Liver (tissue), 3 donors: ENCODE measurements around the gene IL1R2.

ENCODE experiments used
- CTCF ChIP-seq: fragments of 150-350 bp; IDR thresholded peaks from 2 replicates; pipeline ENCODE4 v1.5.1; 2017; ENCODE audit warnings: improper control_type of control experiment, low read depth, low read length; ENCODE audit not compliant: missing input control
- EGR1 ChIP-seq, 2 donors: IDR thresholded peaks; 2 replicates each; pipeline ENCODE4 v1.6.1; 2016 to 2018; ENCODE audit warnings: antibody characterized with exemption in 2 of 2, low read depth in 2 of 2
- HNF4G ChIP-seq: IDR thresholded peaks from 2 replicates; pipeline ENCODE4 v1.6.1; 2016; ENCODE audit warnings: antibody characterized with exemption
- RAD21 ChIP-seq, 2 donors: IDR thresholded peaks; 2 replicates each; pipeline ENCODE4 v1.6.1; 2016; ENCODE audit warnings: antibody characterized with exemption in 2 of 2, mild to moderate bottlenecking in 2 of 2
- SP1 ChIP-seq: IDR thresholded peaks from 2 replicates; pipeline ENCODE4 v1.6.1; 2018; ENCODE audit warnings: antibody characterized with exemption, mild to moderate bottlenecking
- TAF1 ChIP-seq: conservative IDR thresholded peaks from 2 replicates; pipeline ENCODE4 v1.6.1; 2016; ENCODE audit warnings: antibody characterized with exemption, mild to moderate bottlenecking
- YY1 ChIP-seq: IDR thresholded peaks from 2 replicates; pipeline ENCODE4 v1.6.1; 2016; ENCODE audit warnings: antibody characterized with exemption, mild to moderate bottlenecking
- ZBTB33 ChIP-seq: IDR thresholded peaks from 2 replicates; pipeline ENCODE4 v1.6.1; 2016; ENCODE audit warnings: antibody characterized with exemption
- donor health status: healthy.
- donor health status: healthy.

- TF ChIP-seq HNF4G (no peak), CTCF (no peak), TAF1 (no peak), ZBTB33 (no peak), RAD21 (IDR thresholded peaks at IDR 0.05) (no peak), SP1 (peak; percentile 4), YY1 (peak; percentile 14), EGR1 (IDR thresholded peaks at IDR 0.05; ENCODE audit: low read depth in 2 of 2) (no peak)
Observed at GRCh38 chr2:102063941-102064678, 72.3 kb downstream of the IL1R2 start.
